ENCODE data around the gene RHOA.

DNA sequence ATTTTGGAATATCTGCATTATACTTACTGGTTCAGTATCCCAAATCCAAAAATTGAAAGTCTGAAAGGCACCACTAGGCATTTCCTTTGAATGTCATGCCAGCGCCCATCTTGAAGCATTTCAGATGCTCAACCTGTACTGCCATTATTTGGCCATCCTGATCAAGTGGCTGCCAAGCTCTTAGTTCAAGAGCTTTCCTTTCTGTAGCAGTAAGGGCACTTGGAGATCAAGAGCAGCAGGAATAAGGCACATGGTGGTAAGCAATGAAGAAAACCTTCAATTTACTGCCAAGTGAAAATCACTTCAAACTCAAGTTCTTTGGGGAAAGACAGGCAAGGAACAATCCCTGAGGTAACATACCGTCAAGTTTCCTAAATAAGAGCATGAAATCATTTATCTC, 10.0 kb downstream of the RHOA start:
- TF ChIP-seq, protein P1, sequence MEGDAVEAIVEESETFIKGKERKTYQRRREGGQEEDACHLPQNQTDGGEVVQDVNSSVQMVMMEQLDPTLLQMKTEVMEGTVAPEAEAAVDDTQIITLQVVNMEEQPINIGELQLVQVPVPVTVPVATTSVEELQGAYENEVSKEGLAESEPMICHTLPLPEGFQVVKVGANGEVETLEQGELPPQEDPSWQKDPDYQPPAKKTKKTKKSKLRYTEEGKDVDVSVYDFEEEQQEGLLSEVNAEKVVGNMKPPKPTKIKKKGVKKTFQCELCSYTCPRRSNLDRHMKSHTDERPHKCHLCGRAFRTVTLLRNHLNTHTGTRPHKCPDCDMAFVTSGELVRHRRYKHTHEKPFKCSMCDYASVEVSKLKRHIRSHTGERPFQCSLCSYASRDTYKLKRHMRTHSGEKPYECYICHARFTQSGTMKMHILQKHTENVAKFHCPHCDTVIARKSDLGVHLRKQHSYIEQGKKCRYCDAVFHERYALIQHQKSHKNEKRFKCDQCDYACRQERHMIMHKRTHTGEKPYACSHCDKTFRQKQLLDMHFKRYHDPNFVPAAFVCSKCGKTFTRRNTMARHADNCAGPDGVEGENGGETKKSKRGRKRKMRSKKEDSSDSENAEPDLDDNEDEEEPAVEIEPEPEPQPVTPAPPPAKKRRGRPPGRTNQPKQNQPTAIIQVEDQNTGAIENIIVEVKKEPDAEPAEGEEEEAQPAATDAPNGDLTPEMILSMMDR (IDR thresholded peaks at IDR 0.05; ENCODE audit: low read length): no peak
- no peak for TF ChIP-seq EZH2 (IDR thresholded peaks at IDR 0.05; ENCODE audit: borderline replicate concordance, low read length)
